Activated CD8-positive, alpha-beta memory T cell treated with anti-CD3 and anti-CD28 coated beads, Interleukin-2, amount 50 U/mL, for 24 hours (primary cell): ENCODE measurements around the gene STBD1.
"Not testable (repeated sequence)": the region's sequence is repeated elsewhere in the genome, so short reads cannot be mapped to it uniquely, and the experiment has no call there.

ENCODE experiments used
- DNase-seq: peaks from one replicate; pipeline ENCODE4 v3.0.0-alpha.2; 2020; ENCODE audit errors: extremely low read depth

Gene STBD1

DNA sequence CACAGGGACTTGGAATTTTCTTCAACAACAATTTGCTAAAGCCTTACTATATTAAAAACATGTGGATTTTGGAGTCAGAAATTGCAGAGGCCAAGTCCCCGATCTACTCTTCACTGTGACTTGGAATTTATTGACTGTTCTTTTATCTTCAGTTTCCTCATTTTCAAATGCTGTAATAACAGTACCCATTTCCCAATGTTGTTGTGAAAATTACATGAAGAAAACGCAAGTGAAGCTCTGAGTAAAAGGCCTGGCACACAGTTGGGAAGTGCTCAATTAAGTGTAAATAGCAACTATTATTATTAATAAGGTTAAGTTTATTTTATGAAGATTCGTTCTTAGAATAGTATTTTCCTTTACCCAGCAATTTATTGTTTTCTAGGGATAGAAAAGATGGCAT, 15.7 kb downstream of the STBD1 start:
- no peak for DNase-seq

GRCh38 chr4:76325072-76325471, 18.5 kb downstream of the STBD1 start:
- DNase-seq: no peak

GRCh38 chr4:76326515-76326914, 20.0 kb downstream of the STBD1 start:
- no peak for DNase-seq

GRCh38 chr4:76334885-76335284, 28.4 kb downstream of the STBD1 start:
- no peak for DNase-seq

- DNase-seq: no peak
Measured at GRCh38 chr4:76339364-76339763, 32.8 kb downstream of the STBD1 start.

DNA sequence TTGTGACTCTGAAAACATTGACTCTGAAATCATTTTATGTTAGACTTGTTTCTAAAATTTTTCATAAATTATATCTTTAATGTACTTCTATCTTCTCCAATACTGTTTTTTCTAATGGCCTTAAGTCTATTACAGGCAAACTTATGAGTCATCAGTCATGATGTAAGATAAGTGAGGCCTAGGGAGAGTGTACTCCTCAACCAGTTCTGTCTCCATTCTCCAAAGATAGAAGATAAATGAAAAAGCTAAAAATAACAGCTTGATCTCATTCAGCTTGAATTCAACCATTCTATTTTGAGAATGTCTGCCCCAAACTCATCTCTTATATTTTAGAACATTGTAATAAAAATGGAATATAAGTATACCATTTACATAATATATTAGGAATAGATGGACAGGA, 34.5 kb downstream of the STBD1 start:
- no peak for DNase-seq

DNA sequence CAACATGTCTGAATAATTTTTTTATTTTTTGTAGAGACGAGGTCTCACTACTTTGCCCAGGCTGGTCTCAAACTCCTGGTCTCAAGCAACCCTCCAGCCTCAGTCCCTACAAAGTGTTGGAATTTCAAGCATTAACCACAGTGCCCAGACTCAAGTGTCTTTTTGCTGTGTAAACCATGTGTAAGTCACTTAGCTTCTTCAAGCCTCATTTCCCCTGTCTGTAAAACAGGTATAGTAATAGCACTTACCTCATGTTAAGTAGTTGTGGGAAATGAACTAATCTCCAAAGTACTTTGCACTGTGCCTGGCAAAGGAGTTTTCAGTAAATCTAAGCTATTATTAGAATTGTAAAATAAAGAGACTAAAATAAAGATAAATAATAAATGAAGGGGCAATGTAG, 35.7 kb downstream of the STBD1 start:
- no peak for DNase-seq

DNA sequence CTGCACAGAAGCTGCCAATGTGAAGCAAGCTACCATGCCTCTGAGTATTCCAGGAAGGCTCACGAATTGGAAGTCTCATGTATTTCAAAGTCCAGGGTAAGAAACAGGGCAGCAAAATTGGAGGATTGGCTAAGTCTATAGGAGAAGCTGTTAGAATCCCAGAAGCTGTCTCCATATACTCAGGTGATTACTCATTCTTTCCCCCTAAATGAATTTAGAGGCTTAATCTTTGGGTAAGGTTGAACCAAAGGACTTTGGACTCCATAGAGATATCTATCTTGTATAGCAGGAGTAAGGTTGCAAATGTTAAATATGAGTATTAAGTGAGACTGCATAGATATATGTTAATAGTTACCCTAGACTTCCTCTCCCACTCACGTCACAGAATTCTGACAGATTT, 36.3 kb downstream of the STBD1 start:
- no peak for DNase-seq

DNA sequence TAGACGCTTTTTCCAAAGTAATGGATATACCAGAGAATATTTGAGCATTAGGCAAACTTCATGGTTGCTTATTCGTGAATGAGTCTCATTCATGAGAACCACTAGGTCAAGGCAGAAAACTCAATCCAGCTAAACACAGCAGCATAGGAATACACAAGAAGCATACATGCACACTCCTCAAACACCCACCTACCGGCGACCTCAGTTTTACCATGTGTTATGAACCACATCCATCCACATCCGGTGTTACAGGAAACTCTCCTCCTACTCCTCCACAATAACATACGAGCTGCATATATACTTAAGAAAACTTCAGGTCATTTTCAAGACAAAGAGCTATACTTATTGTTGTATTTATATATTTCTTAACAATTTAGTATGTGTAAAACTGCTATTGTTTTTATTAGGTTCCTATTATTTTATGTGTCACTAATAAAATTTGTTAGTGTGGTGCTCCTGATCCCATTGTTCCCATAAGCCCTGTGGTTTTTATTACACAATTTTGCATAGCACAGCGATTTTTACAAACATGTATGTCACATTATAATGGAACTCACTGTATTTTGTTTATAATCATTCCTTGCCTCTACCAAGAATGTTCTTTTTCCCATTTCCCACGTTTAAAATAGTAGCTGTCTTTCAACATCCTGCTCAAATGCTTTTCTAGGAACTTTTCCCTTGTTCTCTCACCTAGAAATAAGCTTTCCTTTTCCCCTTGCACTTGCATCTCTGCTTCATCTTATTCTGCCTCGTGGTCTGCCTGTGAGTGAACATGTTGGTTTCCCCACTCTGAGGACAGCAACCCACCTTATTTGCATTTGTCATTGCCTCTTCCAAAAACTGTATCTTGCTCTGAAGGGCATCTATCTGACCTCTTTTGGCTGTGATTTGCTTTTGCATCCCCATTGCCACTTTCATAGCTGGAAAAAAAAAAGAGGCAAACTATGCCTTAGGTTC, 48.3 kb downstream of the STBD1 start:
- no peak for DNase-seq

DNA sequence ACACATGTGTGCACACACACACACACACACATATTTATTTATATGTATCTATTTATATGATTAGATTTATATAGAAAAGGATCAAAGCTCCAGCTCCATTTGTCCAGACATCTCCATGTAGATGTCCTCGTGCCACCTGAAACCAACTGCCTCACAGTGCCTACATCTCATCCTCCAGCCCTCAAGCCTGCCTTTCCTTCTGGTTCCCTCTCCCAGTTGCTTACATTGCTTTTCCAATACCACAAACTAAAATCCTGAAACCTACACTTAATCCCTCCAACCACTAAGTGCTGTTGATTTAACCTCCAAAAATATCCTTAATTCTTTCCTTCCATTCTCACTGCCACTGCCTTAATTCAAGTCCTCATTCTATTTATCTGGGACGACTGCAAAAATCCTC, 51.4 kb downstream of the STBD1 start:
- no peak for DNase-seq

GRCh38 chr4:76359881-76360466, 53.4 kb downstream of the STBD1 start:
- not testable (repeated sequence) for DNase-seq
